ENCODE results near the gene ADAMTS20.

The ADAMTS20 gene

DNA sequence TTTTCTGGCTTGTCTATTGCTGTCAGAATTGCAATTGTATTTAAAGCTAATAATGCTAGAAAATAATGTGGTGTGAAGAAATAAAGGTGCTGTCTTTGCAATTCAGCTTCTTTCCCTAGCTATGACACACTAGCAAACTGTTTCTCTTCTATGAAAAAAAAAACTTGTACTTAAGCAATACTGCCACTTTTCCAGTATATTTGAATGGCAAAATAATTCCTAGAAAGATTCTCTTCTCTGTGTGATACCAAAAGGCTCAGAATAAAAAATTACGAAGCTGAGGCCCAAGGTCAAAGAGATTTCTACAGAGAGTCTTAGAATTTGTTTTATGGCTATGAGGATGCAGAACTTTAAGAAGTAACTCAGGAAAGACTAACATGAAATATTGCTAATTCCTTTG, 235.5 kb downstream of the ADAMTS20 start:
- no peaks in the 10 kb centered on the region for H3K36me3 ChIP-seq (ENCODE audit: control insufficient read depth, insufficient read depth, low read length)
- 83% methylated on average over 1 of the region's 1 CpG; no CpG with 5 or more reads in 1 of the 2 experiments for WGBS, 2 experiments (ENCODE audit: insufficient coverage in 2 of 2)
- no peaks in the 10 kb centered on the region for H3K4me1 ChIP-seq (ENCODE audit: control insufficient read depth, insufficient read depth, low read length, poor library complexity, severe bottlenecking)
- H3K27ac ChIP-seq (ENCODE audit: low read depth, low read length, severe bottlenecking): no peak overlapping the region
- H3K9me3 ChIP-seq (ENCODE audit: control insufficient read depth, low read length): no peaks in the 10 kb centered on the region
- no peak overlapping the region for H3K4me3 ChIP-seq (ENCODE audit: extremely low read depth, insufficient read depth, low read length, poor library complexity, severe bottlenecking)

DNA sequence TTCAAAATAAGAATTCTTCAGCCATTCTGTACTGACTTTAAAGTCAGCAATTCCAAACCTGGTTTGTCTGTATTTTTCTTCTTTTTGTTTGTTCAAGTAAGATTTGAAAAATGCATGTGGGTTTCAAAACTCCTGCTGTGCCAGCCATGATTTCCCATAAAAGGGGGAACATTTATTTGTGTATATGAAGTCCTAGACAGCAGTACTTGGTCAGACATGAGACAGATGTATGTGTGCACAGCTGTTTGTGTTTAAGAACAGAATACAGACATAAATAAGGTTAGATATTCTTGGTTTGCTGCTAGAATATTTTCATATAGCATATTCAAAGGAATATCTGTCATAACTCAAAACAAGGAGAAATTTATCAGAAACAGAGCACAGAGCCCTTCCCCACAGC, 236.0 kb downstream of the ADAMTS20 start:
- Histone ChIP-seq H3K36me3 (ENCODE audit: control insufficient read depth, insufficient read depth, low read length) (no peaks in the 10 kb centered on the region), H3K9me3 (ENCODE audit: control insufficient read depth, low read length) (no peaks in the 10 kb centered on the region), H3K27ac (ENCODE audit: low read depth, low read length, severe bottlenecking) (no peak overlapping the region), H3K4me3 (ENCODE audit: extremely low read depth, insufficient read depth, low read length, poor library complexity, severe bottlenecking) (no peak overlapping the region), H3K4me1 (ENCODE audit: control insufficient read depth, insufficient read depth, low read length, poor library complexity, severe bottlenecking) (no peaks in the 10 kb centered on the region)

DNA sequence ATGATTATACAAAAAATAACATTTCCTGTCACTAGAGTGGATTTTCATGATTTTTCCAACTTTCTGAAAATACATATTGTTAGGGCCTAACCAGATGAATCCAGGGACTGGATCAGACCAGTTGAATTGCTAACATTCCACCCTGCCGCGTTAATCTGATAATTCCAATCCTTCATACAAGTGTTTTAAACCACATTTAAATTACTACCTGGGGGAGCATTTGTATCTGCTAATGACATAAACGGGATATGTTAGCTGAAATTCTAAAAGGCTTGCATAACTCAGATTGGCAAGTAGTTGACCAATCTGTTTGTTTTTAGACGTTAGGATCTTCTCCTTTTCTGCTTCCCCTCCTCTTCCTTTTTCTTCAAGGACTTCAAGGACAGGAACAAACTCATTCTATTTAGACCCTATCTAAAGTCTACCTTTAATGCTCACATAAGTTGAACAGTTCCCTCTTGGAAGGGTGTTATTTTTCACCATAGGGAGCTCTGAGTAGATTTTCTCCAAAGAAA, 239.0 kb downstream of the ADAMTS20 start:
- Histone ChIP-seq H3K27ac (ENCODE audit: low read depth, low read length, severe bottlenecking) (no peak overlapping the region), H3K4me1 (ENCODE audit: control insufficient read depth, insufficient read depth, low read length, poor library complexity, severe bottlenecking) (no peaks in the 10 kb centered on the region), H3K9me3 (ENCODE audit: control insufficient read depth, low read length) (no peaks in the 10 kb centered on the region), H3K36me3 (ENCODE audit: control insufficient read depth, insufficient read depth, low read length) (no peaks in the 10 kb centered on the region), H3K4me3 (ENCODE audit: extremely low read depth, insufficient read depth, low read length, poor library complexity, severe bottlenecking) (no peak overlapping the region)
- WGBS, 2 experiments (ENCODE audit: insufficient coverage in 2 of 2): 88 to 90% methylated on average over 1 to 2 of the region's 4 CpGs

DNA sequence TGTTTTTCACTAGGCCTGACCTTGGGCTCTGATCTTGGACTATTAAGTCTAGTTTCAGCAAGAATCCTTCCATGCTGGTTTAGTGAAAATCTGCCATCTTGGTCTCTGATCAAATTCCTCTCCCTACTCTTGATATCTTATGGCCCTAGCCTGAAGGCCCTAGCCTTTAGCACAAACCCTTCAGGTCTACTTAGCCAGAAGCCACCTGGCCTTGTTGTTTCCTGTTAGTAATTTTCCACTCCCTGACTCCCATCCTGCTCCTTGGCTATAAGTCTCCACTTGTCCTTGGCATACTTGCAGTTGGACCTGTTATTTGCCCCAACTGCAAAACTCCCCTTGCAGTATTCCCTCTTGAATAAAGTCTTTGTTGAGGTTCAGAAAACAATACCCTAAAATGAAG, 241.4 kb downstream of the ADAMTS20 start:
- Histone ChIP-seq H3K9me3 (ENCODE audit: control insufficient read depth, low read length) (no peaks in the 10 kb centered on the region), H3K4me1 (ENCODE audit: control insufficient read depth, insufficient read depth, low read length, poor library complexity, severe bottlenecking) (no peaks in the 10 kb centered on the region), H3K27ac (ENCODE audit: low read depth, low read length, severe bottlenecking) (no peak overlapping the region), H3K4me3 (ENCODE audit: extremely low read depth, insufficient read depth, low read length, poor library complexity, severe bottlenecking) (no peak overlapping the region), H3K36me3 (ENCODE audit: control insufficient read depth, insufficient read depth, low read length) (no peaks in the 10 kb centered on the region)

GRCh38 chr12:43309959-43310358, 242.0 kb downstream of the ADAMTS20 start:
- no peaks in the 10 kb centered on the region for H3K36me3 ChIP-seq (ENCODE audit: control insufficient read depth, insufficient read depth, low read length)
- no peak overlapping the region for H3K4me3 ChIP-seq (ENCODE audit: extremely low read depth, insufficient read depth, low read length, poor library complexity, severe bottlenecking)
- WGBS, 2 experiments (ENCODE audit: insufficient coverage in 2 of 2): 100% methylated on average over 2 of the region's 3 CpGs; no CpG with 5 or more reads in 1 of the 2 experiments
- H3K4me1 ChIP-seq (ENCODE audit: control insufficient read depth, insufficient read depth, low read length, poor library complexity, severe bottlenecking): no peaks in the 10 kb centered on the region
- H3K9me3 ChIP-seq (ENCODE audit: control insufficient read depth, low read length): no peaks in the 10 kb centered on the region
- H3K27ac ChIP-seq (ENCODE audit: low read depth, low read length, severe bottlenecking): no peak overlapping the region

GRCh38 chr12:43308776-43309175, 243.2 kb downstream of the ADAMTS20 start:
- WGBS, 2 experiments (ENCODE audit: insufficient coverage in 2 of 2): 100% methylated on average over 1 of the region's 3 CpGs; no CpG with 5 or more reads in 1 of the 2 experiments
- H3K4me3 ChIP-seq (ENCODE audit: extremely low read depth, insufficient read depth, low read length, poor library complexity, severe bottlenecking): no peak overlapping the region
- no peak overlapping the region for H3K27ac ChIP-seq (ENCODE audit: low read depth, low read length, severe bottlenecking)
- no peaks in the 10 kb centered on the region for H3K4me1 ChIP-seq (ENCODE audit: control insufficient read depth, insufficient read depth, low read length, poor library complexity, severe bottlenecking)
- no peaks in the 10 kb centered on the region for H3K36me3 ChIP-seq (ENCODE audit: control insufficient read depth, insufficient read depth, low read length)
- H3K9me3 ChIP-seq (ENCODE audit: control insufficient read depth, low read length): no peaks in the 10 kb centered on the region

DNA sequence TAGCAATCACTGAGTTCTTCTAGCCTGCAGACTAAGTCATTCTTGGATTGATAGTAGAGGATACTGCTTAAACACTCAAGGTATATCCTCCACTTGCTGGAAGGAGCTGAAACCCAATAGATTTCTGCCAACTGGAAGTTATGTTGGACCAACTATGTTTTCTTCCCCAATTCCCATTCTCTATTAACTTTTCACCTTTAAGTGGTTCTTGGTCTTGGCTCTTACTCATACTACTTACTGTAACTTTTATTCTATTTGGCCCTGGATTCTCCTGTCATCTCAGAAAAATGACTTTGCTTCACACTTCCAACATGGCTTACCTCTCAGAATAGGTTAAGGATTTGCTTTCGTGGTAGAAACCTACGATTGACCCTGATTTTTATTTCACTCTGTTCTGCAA, 244.9 kb downstream of the ADAMTS20 start:
- Histone ChIP-seq H3K9me3 (ENCODE audit: control insufficient read depth, low read length) (no peaks in the 10 kb centered on the region), H3K27ac (ENCODE audit: low read depth, low read length, severe bottlenecking) (no peak overlapping the region), H3K36me3 (ENCODE audit: control insufficient read depth, insufficient read depth, low read length) (no peaks in the 10 kb centered on the region), H3K4me3 (ENCODE audit: extremely low read depth, insufficient read depth, low read length, poor library complexity, severe bottlenecking) (no peak overlapping the region), H3K4me1 (ENCODE audit: control insufficient read depth, insufficient read depth, low read length, poor library complexity, severe bottlenecking) (no peaks in the 10 kb centered on the region)
- 100% methylated on average over 1 of the region's 2 CpGs for WGBS, 2 experiments (ENCODE audit: insufficient coverage in 2 of 2)

- no peaks in the 10 kb centered on the region for H3K4me1 ChIP-seq (ENCODE audit: control insufficient read depth, insufficient read depth, low read length, poor library complexity, severe bottlenecking)
- H3K9me3 ChIP-seq (ENCODE audit: control insufficient read depth, low read length): no peaks in the 10 kb centered on the region
- no peak overlapping the region for H3K27ac ChIP-seq (ENCODE audit: low read depth, low read length, severe bottlenecking)
- no peak overlapping the region for H3K4me3 ChIP-seq (ENCODE audit: extremely low read depth, insufficient read depth, low read length, poor library complexity, severe bottlenecking)
- no CpG with 5 or more reads among the region's 3 CpGs for WGBS, 2 experiments (ENCODE audit: insufficient coverage in 2 of 2)
- no peaks in the 10 kb centered on the region for H3K36me3 ChIP-seq (ENCODE audit: control insufficient read depth, insufficient read depth, low read length)
Measured at GRCh38 chr12:43306066-43306465, 245.9 kb downstream of the ADAMTS20 start.

DNA sequence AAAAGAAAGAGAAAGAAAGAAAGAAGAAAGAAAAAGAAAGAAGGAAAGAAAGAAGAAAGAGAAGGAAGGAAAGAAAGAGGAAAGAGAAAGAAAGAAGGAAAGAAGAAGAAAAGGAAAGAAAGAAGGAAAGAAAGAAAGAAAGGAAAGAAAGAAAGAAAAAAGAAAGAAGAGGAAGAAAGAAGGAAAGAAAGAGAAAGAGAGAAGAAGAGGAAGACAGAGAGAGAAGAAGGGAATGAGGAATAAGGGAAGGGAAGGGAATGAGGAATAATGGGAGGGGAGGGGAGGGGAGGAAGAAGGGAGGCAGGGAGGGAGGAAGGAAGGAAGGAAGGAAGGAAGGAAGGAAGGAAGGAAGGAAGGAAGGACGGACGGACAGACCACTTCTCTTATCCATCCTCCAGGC, 246.9 kb downstream of the ADAMTS20 start:
- no peaks in the 10 kb centered on the region for H3K4me1 ChIP-seq (ENCODE audit: control insufficient read depth, insufficient read depth, low read length, poor library complexity, severe bottlenecking)
- no peak overlapping the region for H3K4me3 ChIP-seq (ENCODE audit: extremely low read depth, insufficient read depth, low read length, poor library complexity, severe bottlenecking)
- H3K9me3 ChIP-seq (ENCODE audit: control insufficient read depth, low read length): no peaks in the 10 kb centered on the region
- H3K36me3 ChIP-seq (ENCODE audit: control insufficient read depth, insufficient read depth, low read length): no peaks in the 10 kb centered on the region
- no CpG with 5 or more reads among the region's 2 CpGs for WGBS, 2 experiments (ENCODE audit: insufficient coverage in 2 of 2)
- no peak overlapping the region for H3K27ac ChIP-seq (ENCODE audit: low read depth, low read length, severe bottlenecking)
